Thyroid gland (tissue), 4 donors: ENCODE results near the gene FAM210A. TPM values are rescaled to one million over a fixed set of nuclear protein-coding genes. Genes with fewer than 3 reads are reported as not detected.
A peak's percentile ranks its signal among the peaks of the same experiment; 100 is the strongest.

Experiments
- DNase-seq, 2 donors: peaks; one replicate each; pipeline ENCODE4 v3.0.0-alpha.2; 2019
- H3K27ac ChIP-seq, 3 donors: fragments of 200-600 bp; sonication (generic); 1 replicate in 2 of 3; 2 replicates in 1 of 3; pipeline ENCODE4 v1.5.1; 2016 to 2019; ENCODE audit warnings: mild to moderate bottlenecking in 1 of 3, moderate library complexity in 1 of 3
- H3K27me3 ChIP-seq: fragments of 200-600 bp; sonication (generic); one replicate; pipeline ENCODE4 v1.5.1; 2019
- H3K36me3 ChIP-seq, 2 donors: fragments of 200-600 bp; sonication (generic); one replicate each; pipeline ENCODE4 v1.5.1; 2016 to 2019
- H3K4me1 ChIP-seq, 2 donors: fragments of 200-600 bp; sonication (generic); one replicate each; pipeline ENCODE4 v1.5.1; 2017 to 2019
- H3K4me3 ChIP-seq, 3 donors: fragments of 200-600 bp; sonication (generic); replicated peaks in 1 of 3; 1 replicate in 2 of 3; 2 replicates in 1 of 3; pipeline ENCODE4 v1.5.1; 2016; ENCODE audit warnings: mild to moderate bottlenecking in 1 of 3
- H3K9me3 ChIP-seq: fragments of 200-600 bp; sonication (generic); one replicate; pipeline ENCODE4 v1.5.1; 2017
- POLR2A ChIP-seq, 2 donors: fragments of 450-650 bp; IDR thresholded peaks; one replicate each; pipeline ENCODE4 v1.6.1; 2017; ENCODE audit warnings: antibody characterized with exemption in 2 of 2, mild to moderate bottlenecking in 2 of 2, moderate library complexity in 1 of 2
- WGBS, 2 donors: methylation state at CpG; one replicate each; pipeline ENCODE4 v1.1.5; 2017; 5-methylcytosine and 5-hydroxymethylcytosine counted together
- intact Hi-C: fragments of 100-400 bp; cut with DNase I; formaldehyde crosslinking; loops from one replicate; pipeline ENCODE4 v1.15.1; 2023
- total RNA-seq, 4 donors: library from RNA; depleted of rRNA; stranded (reverse); fragments of >200 nt; gene quantifications; one replicate each; pipeline ENCODE4 v1.2.3, GENCODE V29; 2016
- TF ChIP-seq, protein P1 (sequence below), 6 experiments: fragments of 200-600 bp in 3 of 6; fragments of 450-650 bp in 3 of 6; sonication (generic) in 3 of 6; IDR thresholded peaks; one replicate each; pipeline ENCODE4 v1.5.1; 2016 to 2019; ENCODE audit warnings: antibody characterized with exemption in 6 of 6, mild to moderate bottlenecking in 2 of 6, inconsistent platforms in 1 of 6, moderate library complexity in 1 of 6

FAM210A gene
- total RNA-seq, 4 donors from 2014 or later: 9.1 to 13.8 (median 12.1) TPM

DNA sequence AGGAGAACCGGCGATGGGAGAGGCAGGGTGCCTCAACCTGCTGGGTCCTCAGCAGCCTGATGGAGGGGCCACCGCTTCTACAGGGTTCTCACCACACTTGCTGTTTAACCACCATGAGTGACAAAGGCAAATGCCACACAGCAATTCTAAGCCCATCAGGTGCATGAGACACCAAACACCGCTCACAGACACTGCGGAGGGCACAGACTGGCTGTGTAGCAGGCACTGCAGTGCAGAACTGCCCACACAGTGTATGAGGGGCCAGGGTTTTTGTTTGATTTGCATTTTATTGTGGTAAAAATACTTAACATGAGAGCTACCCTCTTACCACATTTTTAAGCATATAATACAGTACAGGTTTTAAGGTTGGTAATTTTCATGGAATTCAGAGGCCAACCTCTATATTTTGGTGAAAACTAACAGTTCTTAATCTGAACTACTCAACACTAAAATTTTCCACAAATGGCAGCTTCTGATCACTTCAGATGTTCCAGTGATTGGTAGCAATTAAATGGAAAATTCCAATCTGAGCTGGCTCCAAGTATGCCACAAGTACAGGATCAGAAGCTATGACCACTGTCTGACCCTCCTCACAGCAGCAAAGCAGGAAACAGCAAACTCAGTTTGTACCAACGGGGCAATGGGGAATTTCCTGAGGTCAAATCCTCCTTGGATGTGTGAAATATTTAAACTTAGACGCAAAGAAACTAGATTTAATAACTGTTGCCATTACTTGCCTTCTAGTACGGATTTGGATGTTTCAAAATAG is 67.7 kb downstream of the FAM210A start:
- 82 to 85% methylated on average over 7 to 8 of the region's 8 CpGs for WGBS, 2 donors
- Histone ChIP-seq H3K27me3 (no peaks in the 10 kb centered on the region), H3K4me3 (no peak overlapping the region), H3K27ac (peak overlapping the region in 1 of 3 donors; percentile 42), H3K9me3 (no peaks in the 10 kb centered on the region), H3K4me1 (peaks cover 24 to 28% of the 10 kb centered on the region in 2 donors), H3K36me3 (no peaks in the 10 kb centered on the region)
- TF ChIP-seq POLR2A (IDR thresholded peaks at IDR 0.05): no peak
- TF ChIP-seq, protein P1, sequence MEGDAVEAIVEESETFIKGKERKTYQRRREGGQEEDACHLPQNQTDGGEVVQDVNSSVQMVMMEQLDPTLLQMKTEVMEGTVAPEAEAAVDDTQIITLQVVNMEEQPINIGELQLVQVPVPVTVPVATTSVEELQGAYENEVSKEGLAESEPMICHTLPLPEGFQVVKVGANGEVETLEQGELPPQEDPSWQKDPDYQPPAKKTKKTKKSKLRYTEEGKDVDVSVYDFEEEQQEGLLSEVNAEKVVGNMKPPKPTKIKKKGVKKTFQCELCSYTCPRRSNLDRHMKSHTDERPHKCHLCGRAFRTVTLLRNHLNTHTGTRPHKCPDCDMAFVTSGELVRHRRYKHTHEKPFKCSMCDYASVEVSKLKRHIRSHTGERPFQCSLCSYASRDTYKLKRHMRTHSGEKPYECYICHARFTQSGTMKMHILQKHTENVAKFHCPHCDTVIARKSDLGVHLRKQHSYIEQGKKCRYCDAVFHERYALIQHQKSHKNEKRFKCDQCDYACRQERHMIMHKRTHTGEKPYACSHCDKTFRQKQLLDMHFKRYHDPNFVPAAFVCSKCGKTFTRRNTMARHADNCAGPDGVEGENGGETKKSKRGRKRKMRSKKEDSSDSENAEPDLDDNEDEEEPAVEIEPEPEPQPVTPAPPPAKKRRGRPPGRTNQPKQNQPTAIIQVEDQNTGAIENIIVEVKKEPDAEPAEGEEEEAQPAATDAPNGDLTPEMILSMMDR (IDR thresholded peaks at IDR 0.05): no peak
- DNase-seq: no peak
- intact Hi-C loops: no loop called here

DNA sequence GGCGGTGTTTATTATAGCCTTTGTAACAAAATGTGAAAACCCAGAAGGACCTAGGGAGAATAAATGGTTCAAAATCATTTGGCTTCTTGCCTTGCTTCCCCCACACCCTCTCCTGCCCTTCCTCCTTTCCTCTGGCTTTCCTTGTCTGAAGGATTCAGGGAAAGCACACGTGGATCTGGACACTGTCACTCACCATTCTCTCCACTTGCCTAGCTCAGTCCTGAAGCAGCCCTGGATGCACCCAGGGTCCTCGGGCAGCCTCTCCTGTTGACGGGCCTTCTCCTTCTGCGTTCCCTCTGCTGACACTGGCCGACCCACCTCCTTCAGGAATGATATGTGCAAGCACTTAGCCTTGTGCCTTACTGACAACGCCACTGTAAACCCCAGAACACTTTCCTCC is 68.4 kb downstream of the FAM210A start:
- Histone ChIP-seq H3K4me1 (peaks cover 31 to 35% of the 10 kb centered on the region in 2 donors), H3K27me3 (no peaks in the 10 kb centered on the region), H3K36me3 (no peaks in the 10 kb centered on the region), H3K27ac (no peak overlapping the region), H3K4me3 (no peak overlapping the region), H3K9me3 (no peaks in the 10 kb centered on the region)
- intact Hi-C loops: no loop called here
- DNase-seq: no peak
- whole genome bisulfite sequencing, 2 donors: 55 to 59% methylated on average over 7 of the region's 7 CpGs
- TF ChIP-seq, protein P1 (IDR thresholded peaks at IDR 0.05): no peak
- no peak for TF ChIP-seq POLR2A (IDR thresholded peaks at IDR 0.05)

- no peaks in the 10 kb centered on the region for H3K27me3 ChIP-seq
- H3K27ac ChIP-seq: peak overlapping the region in 2 of 3 donors; percentile 53 to 65
- DNase-seq: peak; percentile 91 to 93
- intact Hi-C loops: no loop called here
- no peaks in the 10 kb centered on the region for H3K9me3 ChIP-seq
- no peak overlapping the region for H3K4me3 ChIP-seq
- H3K4me1 ChIP-seq: peaks cover 38 to 48% of the 10 kb centered on the region in 2 donors
- no peaks in the 10 kb centered on the region for H3K36me3 ChIP-seq
- WGBS, 2 donors: 31 to 39% methylated on average over 13 of the region's 13 CpGs
- peak in 1 of 2 donors; percentile 26 for TF ChIP-seq POLR2A (IDR thresholded peaks at IDR 0.05)
- TF ChIP-seq, protein P1 (IDR thresholded peaks at IDR 0.05): peak in 1 of 6 experiments; percentile 2
Observed at GRCh38 chr18:13653746-13654433, 72.5 kb downstream of the FAM210A start.

DNA sequence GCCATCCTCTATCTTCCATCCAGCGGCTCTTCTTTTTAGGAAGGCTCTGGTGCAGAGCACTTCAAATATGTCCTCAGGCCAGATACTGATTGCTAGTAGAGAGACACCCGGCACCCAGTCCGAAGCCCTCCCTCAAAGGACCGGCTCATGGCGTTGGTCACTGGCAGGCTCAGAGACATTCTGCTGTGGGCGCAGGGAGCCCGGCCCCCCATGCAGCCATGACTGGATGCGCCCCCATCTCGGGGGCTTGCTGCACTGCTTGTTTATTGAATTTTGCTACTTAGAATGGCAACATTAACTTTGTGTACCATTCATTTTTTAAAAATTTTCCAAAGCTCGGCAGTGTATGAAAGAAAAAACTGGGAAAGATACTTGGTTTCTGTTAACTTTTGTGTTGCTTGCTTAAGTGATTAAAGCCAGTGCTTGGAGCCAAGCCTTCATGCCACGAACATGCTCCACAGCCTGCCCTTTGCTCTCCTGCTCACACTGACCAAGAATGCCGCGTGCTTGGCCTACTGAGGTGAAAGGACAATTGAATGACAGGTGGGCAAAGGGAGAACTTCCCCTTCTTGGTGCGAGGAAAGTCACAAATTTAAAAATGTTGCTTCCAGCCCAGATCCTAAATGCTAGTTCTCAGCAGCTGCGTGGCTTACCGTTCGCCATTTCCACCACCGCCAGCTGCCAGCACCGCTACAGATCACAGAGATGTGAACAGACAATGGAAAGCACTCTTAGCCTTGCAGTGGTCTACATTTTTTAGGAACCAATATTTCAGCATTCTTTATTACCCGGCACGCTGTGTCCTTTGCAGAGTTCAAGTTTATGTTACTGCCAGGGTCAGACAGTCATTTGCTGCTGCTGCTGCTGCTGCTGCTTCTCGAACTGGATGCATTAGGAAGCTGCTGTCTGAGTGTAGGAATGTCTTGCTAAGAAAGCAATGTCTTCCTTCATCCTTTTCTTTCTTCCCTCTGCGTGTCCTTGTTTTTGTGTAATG is 76.7 kb downstream of the FAM210A start:
- no peaks in the 10 kb centered on the region for H3K27me3 ChIP-seq
- no peak for TF ChIP-seq POLR2A (IDR thresholded peaks at IDR 0.05)
- TF ChIP-seq, protein P1 (IDR thresholded peaks at IDR 0.05): no peak
- intact Hi-C loops: no loop called here
- peaks cover 0 to 6% of the 10 kb centered on the region in 2 donors for H3K36me3 ChIP-seq
- H3K27ac ChIP-seq: no peak overlapping the region
- H3K4me3 ChIP-seq: no peak overlapping the region
- no peak for DNase-seq
- 90 to 94% methylated on average over 23 of the region's 23 CpGs for WGBS, 2 donors
- peaks cover 24 to 29% of the 10 kb centered on the region in 2 donors for H3K4me1 ChIP-seq
- H3K9me3 ChIP-seq: no peaks in the 10 kb centered on the region
